Neural progenitor cell (in vitro differentiated cells): ENCODE results near the gene SPATA16. TPM values are rescaled to one million over a fixed set of nuclear protein-coding genes. Genes with fewer than 3 reads are reported as not detected.
"Not testable (repeated sequence)": the region's sequence is repeated elsewhere in the genome, so short reads cannot be mapped to it uniquely, and the experiment has no call there.

ENCODE experiments used
- DNase-seq: peaks from one replicate; pipeline ENCODE4 v3.0.0-alpha.2; 2016; ENCODE audit warnings: low spot score
- H2AFZ ChIP-seq: fragments of 200-600 bp; sonication (generic); replicated peaks from 2 replicates; pipeline ENCODE4 v1.6.1; 2016; ENCODE audit warnings: antibody characterized with exemption
- H3F3A ChIP-seq: fragments of 200-600 bp; sonication (generic); 2 replicates; pipeline ENCODE4 v1.6.1; 2016; ENCODE audit warnings: antibody characterized with exemption, low read depth
- H3K27ac ChIP-seq: fragments of 200-600 bp; sonication (generic); 2 replicates; pipeline ENCODE4 v1.5.1; 2016; ENCODE audit warnings: mild to moderate bottlenecking
- H3K27me3 ChIP-seq: fragments of 200-600 bp; sonication (generic); 2 replicates; pipeline ENCODE4 v1.6.1; 2016; ENCODE audit warnings: mild to moderate bottlenecking, moderate library complexity
- H3K36me3 ChIP-seq: fragments of 200-600 bp; sonication (generic); 2 replicates; pipeline ENCODE4 v1.5.1; 2016
- H3K4me1 ChIP-seq: fragments of 200-600 bp; sonication (generic); 2 replicates; pipeline ENCODE4 v1.6.1; 2016; ENCODE audit warnings: mixed run types
- H3K4me2 ChIP-seq: fragments of 200-600 bp; sonication (generic); 2 replicates; pipeline ENCODE4 v1.6.1; 2016
- H3K4me3 ChIP-seq: fragments of 200-600 bp; sonication (generic); 2 replicates; pipeline ENCODE4 v1.5.1; 2016
- H3K79me2 ChIP-seq: fragments of 200-600 bp; sonication (generic); 2 replicates; pipeline ENCODE4 v1.6.1; 2016; ENCODE audit warnings: low read depth
- H3K9ac ChIP-seq: fragments of 200-600 bp; sonication (generic); 2 replicates; pipeline ENCODE4 v1.6.1; 2016
- H3K9me3 ChIP-seq: fragments of 200-600 bp; sonication (generic); 2 replicates; pipeline ENCODE4 v1.5.1; 2016; ENCODE audit warnings: low read depth
- H4K20me1 ChIP-seq: fragments of 200-600 bp; sonication (generic); 2 replicates; pipeline ENCODE4 v1.6.1; 2016; ENCODE audit warnings: low read depth
- H3K27ac Mint-ChIP-seq: 3 replicates; pipeline ENCODE4 v1.8.0; 2021; ENCODE audit warnings: mixed read lengths
- H3K27me3 Mint-ChIP-seq: 2 replicates; pipeline ENCODE4 v1.8.0; 2022; ENCODE audit warnings: low read depth, mild to moderate bottlenecking, inconsistent platforms, moderate library complexity, mixed read lengths; ENCODE audit not compliant: insufficient read depth
- H3K36me3 Mint-ChIP-seq: 3 replicates; pipeline ENCODE4 v1.8.0; 2021; ENCODE audit warnings: mixed read lengths
- H3K4me1 Mint-ChIP-seq: 3 replicates; pipeline ENCODE4 v1.8.0; 2021; ENCODE audit warnings: mixed read lengths
- H3K4me3 Mint-ChIP-seq: 3 replicates; pipeline ENCODE4 v1.8.0; 2021; ENCODE audit warnings: mild to moderate bottlenecking, moderate library complexity, mixed read lengths
- H3K9me3 Mint-ChIP-seq: 3 replicates; pipeline ENCODE4 v1.8.0; 2020; ENCODE audit warnings: mixed read lengths
- CTCF ChIP-seq: fragments of 200-600 bp; sonication (generic); IDR thresholded peaks from 2 replicates; pipeline ENCODE4 v1.5.1; 2017; ENCODE audit warnings: antibody characterized with exemption, mild to moderate bottlenecking
- EZH2 ChIP-seq: fragments of 200-600 bp; sonication (generic); IDR thresholded peaks from 2 replicates; pipeline ENCODE4 v1.6.1; 2017; ENCODE audit warnings: antibody characterized with exemption, mild to moderate bottlenecking, moderate library complexity
- EZH2phosphoT487 ChIP-seq: fragments of 200-600 bp; sonication (generic); IDR thresholded peaks from 2 replicates; pipeline ENCODE4 v1.6.1; 2017; ENCODE audit warnings: antibody characterized with exemption
- total RNA-seq: library from RNA; depleted of rRNA; stranded (reverse); fragments of >200 nt; gene quantifications from 2 replicates; pipeline ENCODE4 v1.2.3, GENCODE V29; 2015; ENCODE audit warnings: low replicate concordance

The SPATA16 gene
- total RNA-seq, 1 donor from 2014 or later, result not detected

GRCh38 chr3:173021547-173022185, 119.4 kb downstream of the SPATA16 start:
- H3K4me3 Mint-ChIP-seq, result no peak overlapping the region
- Histone ChIP-seq H3K27ac (no peak overlapping the region), H3K4me2 (no peak overlapping the region), H3K9me3 (no peaks in the 10 kb centered on the region), H3K4me1 (no peaks in the 10 kb centered on the region), H3K9ac (no peak overlapping the region), H4K20me1 (no peaks in the 10 kb centered on the region), H3K4me3 (no peak overlapping the region), H2AFZ (peak overlapping the region; percentile 51), H3K36me3 (no peaks in the 10 kb centered on the region), H3K79me2 (no peaks in the 10 kb centered on the region), H3K27me3 (no peaks in the 10 kb centered on the region), H3F3A (no peaks in the 10 kb centered on the region)
- TF ChIP-seq EZH2phosphoT487, result no peak
- no peak for TF ChIP-seq CTCF
- no peak for TF ChIP-seq EZH2
- H3K36me3 Mint-ChIP-seq, result no peaks in the 10 kb centered on the region
- H3K9me3 Mint-ChIP-seq, result no peaks in the 10 kb centered on the region
- no peaks in the 10 kb centered on the region for H3K4me1 Mint-ChIP-seq
- DNase-seq, result no peak
- H3K27me3 Mint-ChIP-seq, result no peaks in the 10 kb centered on the region
- H3K27ac Mint-ChIP-seq, result no peak overlapping the region

- H3K4me3 ChIP-seq, H3K4me1 Mint-ChIP-seq, H3K4me3 Mint-ChIP-seq, H3K9ac ChIP-seq, H3K27me3 Mint-ChIP-seq, H3K27me3 ChIP-seq, H2AFZ ChIP-seq, H3K9me3 ChIP-seq, H3K9me3 Mint-ChIP-seq, H3K27ac Mint-ChIP-seq, H3K27ac ChIP-seq, H3K79me2 ChIP-seq, H3K4me1 ChIP-seq, H3K4me2 ChIP-seq, H3F3A ChIP-seq, H3K36me3 Mint-ChIP-seq, H4K20me1 ChIP-seq, DNase-seq, H3K36me3 ChIP-seq: not testable (repeated sequence)
Measured at GRCh38 chr3:173020128-173020527, 120.9 kb downstream of the SPATA16 start.

GRCh38 chr3:173019378-173019777, 121.7 kb downstream of the SPATA16 start:
- no peaks in the 10 kb centered on the region for H3F3A ChIP-seq
- H3K27ac ChIP-seq, result no peak overlapping the region
- no peak overlapping the region for H3K4me2 ChIP-seq
- no peak overlapping the region for H3K4me3 ChIP-seq
- no peak overlapping the region for H3K27ac Mint-ChIP-seq
- no peaks in the 10 kb centered on the region for H4K20me1 ChIP-seq
- H3K9me3 ChIP-seq, result no peaks in the 10 kb centered on the region
- H3K36me3 ChIP-seq, result no peaks in the 10 kb centered on the region
- TF ChIP-seq EZH2phosphoT487, result no peak
- no peak for TF ChIP-seq EZH2
- TF ChIP-seq CTCF, result no peak
- H3K4me1 Mint-ChIP-seq, result no peaks in the 10 kb centered on the region
- H3K9ac ChIP-seq, result no peak overlapping the region
- no peaks in the 10 kb centered on the region for H3K9me3 Mint-ChIP-seq
- no peaks in the 10 kb centered on the region for H3K27me3 Mint-ChIP-seq
- DNase-seq, result no peak
- H3K4me1 ChIP-seq, result no peaks in the 10 kb centered on the region
- no peak overlapping the region for H2AFZ ChIP-seq
- H3K36me3 Mint-ChIP-seq, result no peaks in the 10 kb centered on the region
- no peaks in the 10 kb centered on the region for H3K79me2 ChIP-seq
- no peaks in the 10 kb centered on the region for H3K27me3 ChIP-seq
- H3K4me3 Mint-ChIP-seq, result no peak overlapping the region

GRCh38 chr3:173018758-173019157, 122.3 kb downstream of the SPATA16 start:
- no peaks in the 10 kb centered on the region for H3K9me3 Mint-ChIP-seq
- Histone ChIP-seq H3K27ac (no peak overlapping the region), H4K20me1 (no peaks in the 10 kb centered on the region), H2AFZ (no peak overlapping the region), H3K36me3 (no peaks in the 10 kb centered on the region), H3K79me2 (no peaks in the 10 kb centered on the region), H3K9ac (no peak overlapping the region), H3K4me1 (no peaks in the 10 kb centered on the region), H3K27me3 (no peaks in the 10 kb centered on the region), H3F3A (no peaks in the 10 kb centered on the region), H3K4me2 (no peak overlapping the region), H3K4me3 (no peak overlapping the region), H3K9me3 (no peaks in the 10 kb centered on the region)
- no peak for DNase-seq
- H3K4me1 Mint-ChIP-seq, result no peaks in the 10 kb centered on the region
- no peaks in the 10 kb centered on the region for H3K27me3 Mint-ChIP-seq
- no peaks in the 10 kb centered on the region for H3K36me3 Mint-ChIP-seq
- no peak overlapping the region for H3K27ac Mint-ChIP-seq
- no peak overlapping the region for H3K4me3 Mint-ChIP-seq
- no peak for TF ChIP-seq EZH2phosphoT487
- TF ChIP-seq EZH2, result no peak
- no peak for TF ChIP-seq CTCF
